Activated naive CD8-positive, alpha-beta T cell treated with anti-CD3 and anti-CD28 coated beads for 36 hours (primary cell): Measurements from ENCODE around the gene MICAL2. TPM values are rescaled to one million over a fixed set of nuclear protein-coding genes. Genes with fewer than 3 reads are reported as not detected.

Experiments
- DNase-seq: peaks from one replicate; pipeline ENCODE4 v3.0.0; 2021
- H3K27ac Mint-ChIP-seq: one replicate; pipeline ENCODE4 v1.8.0; 2022; ENCODE audit warnings: mild to moderate bottlenecking, moderate library complexity, mixed read lengths
- H3K27me3 Mint-ChIP-seq: one replicate; pipeline ENCODE4 v1.8.0; 2022; ENCODE audit warnings: mild to moderate bottlenecking, mixed read lengths
- H3K36me3 Mint-ChIP-seq: one replicate; pipeline ENCODE4 v1.8.0; 2021; ENCODE audit warnings: mild to moderate bottlenecking, mixed read lengths
- H3K4me1 Mint-ChIP-seq: one replicate; pipeline ENCODE4 v1.8.0; 2021; ENCODE audit warnings: mixed read lengths
- H3K4me3 Mint-ChIP-seq: one replicate; pipeline ENCODE4 v1.8.0; 2022; ENCODE audit warnings: mild to moderate bottlenecking, moderate library complexity, mixed read lengths
- H3K9me3 Mint-ChIP-seq: one replicate; pipeline ENCODE4 v1.8.0; 2022; ENCODE audit warnings: mixed read lengths
- total RNA-seq, 2 experiments: library from RNA; stranded (reverse); gene quantifications; one replicate each; pipeline ENCODE4 v1.2.3, GENCODE V29; 2021

MICAL2 gene
- total RNA-seq, 2 experiments from 2014 or later, result 54.4 to 59.7 TPM

DNA sequence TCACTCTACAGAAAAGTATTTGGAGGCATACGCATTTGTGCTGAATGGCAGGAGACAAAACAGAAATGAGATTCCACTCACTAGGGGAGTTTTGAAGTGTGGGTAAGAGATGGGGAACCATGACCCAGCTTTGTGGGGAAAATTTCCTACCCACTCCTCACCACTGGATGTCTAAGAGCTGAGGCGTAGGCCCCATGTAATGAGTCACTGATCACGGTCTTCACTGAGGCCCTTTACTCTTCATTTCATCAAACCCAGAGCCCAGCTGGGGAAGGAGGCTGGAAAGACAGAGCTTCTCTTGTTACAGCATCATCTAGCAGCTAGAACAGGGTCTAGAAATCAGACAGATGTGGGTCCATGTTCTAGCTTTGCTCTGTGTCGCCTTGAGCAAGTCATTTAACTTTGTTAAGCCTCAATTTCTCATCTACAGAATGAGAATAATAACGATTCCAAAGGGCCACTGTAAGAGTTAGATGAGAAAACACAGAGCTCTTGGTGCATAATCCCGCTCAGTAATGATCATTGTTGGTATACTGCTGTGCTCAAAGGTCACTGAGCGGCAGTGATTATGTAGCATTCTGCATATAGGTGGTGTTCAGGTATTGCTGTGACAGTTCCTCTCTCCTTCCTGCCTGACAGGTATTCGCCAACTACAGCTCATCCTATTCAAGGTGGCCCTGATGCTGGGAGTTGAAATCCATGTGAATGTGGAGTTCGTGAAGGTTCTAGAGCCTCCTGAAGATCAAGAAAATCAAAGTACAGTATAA lies 97.2 kb downstream of the MICAL2 start:
- Mint-ChIP-seq H3K36me3 (peaks cover 64% of the 10 kb centered on the region), H3K4me1 (peaks cover 28% of the 10 kb centered on the region), H3K9me3 (peaks cover 4% of the 10 kb centered on the region), H3K4me3 (no peak overlapping the region), H3K27ac (peak overlapping the region; percentile 70), H3K27me3 (no peaks in the 10 kb centered on the region)
- DNase-seq, result peak; percentile 53

DNA sequence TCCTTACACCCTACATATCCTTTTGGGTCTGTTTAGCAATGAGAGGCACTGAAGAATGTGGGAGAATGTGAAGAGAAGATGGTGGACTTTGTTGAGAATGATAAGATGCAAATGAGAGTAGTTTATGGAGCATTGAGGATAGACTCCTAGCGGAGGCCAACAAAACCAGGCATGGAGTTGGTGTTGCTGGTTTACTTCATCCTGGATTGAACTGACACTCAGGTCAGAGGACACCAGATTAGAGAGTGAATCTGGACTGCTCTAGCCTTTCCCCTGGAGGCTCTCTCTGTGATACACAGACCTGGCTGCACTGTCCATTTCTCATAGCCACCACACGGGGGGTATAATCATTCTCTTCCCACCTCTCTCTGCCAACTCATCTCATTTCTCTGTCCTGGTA lies 98.7 kb downstream of the MICAL2 start:
- H3K4me1 Mint-ChIP-seq, result peaks cover 28% of the 10 kb centered on the region
- peaks cover 56% of the 10 kb centered on the region for H3K36me3 Mint-ChIP-seq
- H3K9me3 Mint-ChIP-seq, result no peaks in the 10 kb centered on the region

DNA sequence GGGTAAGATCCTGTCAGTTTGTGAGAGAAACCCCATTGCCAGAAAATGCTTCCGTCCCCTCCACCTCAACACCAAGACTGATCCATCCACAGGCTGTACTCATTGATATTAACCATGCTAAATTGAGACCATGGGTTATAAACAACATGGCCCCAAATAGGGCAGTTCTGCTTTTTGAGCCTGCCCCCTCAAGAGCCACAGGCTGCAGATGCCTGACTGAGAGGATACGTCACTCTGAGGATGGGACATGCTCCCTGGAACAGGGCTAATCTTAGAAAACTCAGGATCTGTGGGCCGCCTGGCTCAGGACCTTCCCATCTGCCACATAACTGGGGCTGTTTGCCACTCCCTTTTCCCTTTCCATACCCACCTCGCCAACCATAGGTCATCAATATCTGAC lies 99.8 kb downstream of the MICAL2 start:
- H3K27ac Mint-ChIP-seq, result no peak overlapping the region
- no peak for DNase-seq
- H3K36me3 Mint-ChIP-seq, result peaks cover 50% of the 10 kb centered on the region
- H3K4me1 Mint-ChIP-seq, result peaks cover 33% of the 10 kb centered on the region
- H3K9me3 Mint-ChIP-seq, result no peaks in the 10 kb centered on the region
- H3K4me3 Mint-ChIP-seq, result no peak overlapping the region
- no peaks in the 10 kb centered on the region for H3K27me3 Mint-ChIP-seq

More for the DNA sequence above, 98.7 kb downstream of the MICAL2 start:
- Mint-ChIP-seq H3K27ac (no peak overlapping the region), H3K27me3 (no peaks in the 10 kb centered on the region), H3K4me3 (no peak overlapping the region)
- no peak for DNase-seq

DNA sequence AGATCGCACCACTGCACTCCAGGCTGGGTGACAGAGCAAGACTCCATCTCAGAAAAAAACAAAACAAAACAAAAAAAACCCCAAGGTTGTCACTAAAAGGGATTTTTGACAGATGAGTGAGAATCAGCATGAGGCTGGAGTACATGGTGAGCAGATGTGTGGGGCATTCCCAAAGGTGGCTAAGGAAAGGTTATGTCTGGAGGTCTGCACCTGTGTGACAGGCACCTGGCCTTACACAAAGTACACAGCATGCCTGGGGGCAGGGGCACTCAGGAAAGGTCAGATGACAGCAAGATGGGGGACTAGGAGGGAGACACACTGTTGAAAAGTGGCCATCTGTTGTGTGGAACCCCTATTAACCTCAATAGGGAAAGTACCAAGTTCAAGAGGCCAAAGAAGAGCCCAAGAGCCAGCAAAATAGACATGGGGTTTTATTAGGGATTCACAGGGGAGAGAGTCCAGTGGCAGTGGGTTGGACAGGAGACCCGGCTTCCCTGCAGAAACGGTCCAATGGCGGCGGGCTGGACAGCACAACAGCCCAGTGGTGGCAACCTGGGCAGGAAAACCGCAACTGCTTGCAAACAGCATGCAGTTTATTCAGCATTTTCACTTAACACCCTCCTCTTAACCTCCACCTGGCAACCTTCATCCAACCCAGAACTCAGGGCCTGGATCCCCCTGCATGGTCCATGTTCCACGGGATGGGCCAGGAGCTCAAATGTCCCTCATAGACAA lies 101.1 kb downstream of the MICAL2 start:
- H3K27ac Mint-ChIP-seq, result no peak overlapping the region
- H3K4me3 Mint-ChIP-seq, result no peak overlapping the region
- no peak for DNase-seq
- H3K4me1 Mint-ChIP-seq, result peaks cover 35% of the 10 kb centered on the region
- no peaks in the 10 kb centered on the region for H3K9me3 Mint-ChIP-seq
- H3K36me3 Mint-ChIP-seq, result peaks cover 49% of the 10 kb centered on the region
- H3K27me3 Mint-ChIP-seq, result no peaks in the 10 kb centered on the region

DNA sequence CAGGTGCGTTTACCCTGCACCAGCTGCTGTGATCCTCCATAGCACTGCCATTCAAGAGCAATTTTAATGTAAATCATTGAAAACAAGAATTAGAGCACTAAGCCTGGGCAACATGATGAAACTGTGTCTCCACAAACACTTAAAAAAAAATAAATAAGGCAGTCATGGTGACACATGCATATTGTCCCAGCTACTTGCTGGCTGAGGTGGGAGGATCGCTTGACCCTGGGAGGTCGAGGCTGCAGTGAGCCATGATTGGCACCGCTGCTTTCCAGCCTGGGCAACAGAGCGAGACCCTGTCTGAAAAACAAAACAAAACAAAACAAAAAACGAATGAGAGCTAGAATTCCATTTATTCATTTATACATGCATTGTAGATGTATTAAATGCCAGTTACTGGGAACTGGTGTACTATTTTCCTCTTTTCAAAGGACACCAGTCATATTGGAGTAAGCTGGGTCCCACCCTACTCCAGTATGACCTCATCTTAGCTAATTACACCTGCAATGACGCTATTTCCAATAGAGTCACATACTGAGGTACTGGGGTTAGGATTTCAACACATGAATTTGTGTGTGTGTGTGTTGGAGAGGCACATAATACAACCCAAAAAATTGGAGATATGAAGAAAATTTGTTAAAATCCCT lies 101.9 kb downstream of the MICAL2 start:
- DNase-seq, result no peak
- H3K27ac Mint-ChIP-seq, result no peak overlapping the region
- no peaks in the 10 kb centered on the region for H3K27me3 Mint-ChIP-seq
- peaks cover 42% of the 10 kb centered on the region for H3K36me3 Mint-ChIP-seq
- peaks cover 32% of the 10 kb centered on the region for H3K4me1 Mint-ChIP-seq
- no peak overlapping the region for H3K4me3 Mint-ChIP-seq
- no peaks in the 10 kb centered on the region for H3K9me3 Mint-ChIP-seq

DNA sequence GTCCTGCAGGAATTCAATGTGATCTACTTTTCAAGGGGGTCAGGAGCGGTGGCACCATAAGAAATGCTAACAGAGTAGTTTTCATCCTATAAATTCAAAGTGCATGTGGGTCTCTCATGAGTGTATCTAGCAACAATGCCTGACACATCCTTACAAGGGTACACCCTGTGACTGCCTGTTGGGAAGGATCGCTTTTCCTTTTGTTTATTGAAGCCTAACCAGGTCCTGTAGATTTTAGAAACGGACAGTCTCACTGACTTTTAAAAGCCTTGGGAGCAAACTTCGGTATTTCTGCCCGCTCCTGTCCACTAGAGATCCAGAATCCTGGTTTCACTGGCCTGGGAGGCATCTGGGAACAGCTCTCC lies 102.4 kb downstream of the MICAL2 start:
- no peaks in the 10 kb centered on the region for H3K9me3 Mint-ChIP-seq
- H3K36me3 Mint-ChIP-seq, result peaks cover 42% of the 10 kb centered on the region

DNA sequence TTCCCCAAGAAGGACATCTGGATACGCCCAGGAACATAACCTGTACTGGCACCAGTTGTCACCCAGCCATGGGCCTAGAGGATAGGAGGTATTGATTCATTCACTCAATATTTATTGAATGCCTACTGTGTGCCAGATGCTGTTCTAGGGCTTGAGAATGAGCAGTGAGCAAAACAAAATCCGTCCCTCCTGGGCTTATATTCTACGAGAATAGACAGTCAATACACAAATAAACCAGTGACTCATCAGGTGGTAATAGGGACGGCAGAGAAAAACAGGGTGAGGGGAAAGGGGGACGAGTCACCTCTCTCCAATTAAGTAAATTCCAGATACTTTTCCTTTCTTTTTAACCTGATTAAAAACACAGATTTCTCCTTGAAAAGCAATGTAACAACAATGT lies 103.5 kb downstream of the MICAL2 start:
- DNase-seq, result no peak
- Mint-ChIP-seq H3K4me3 (no peak overlapping the region), H3K36me3 (peaks cover 40% of the 10 kb centered on the region), H3K27me3 (no peaks in the 10 kb centered on the region), H3K9me3 (no peaks in the 10 kb centered on the region), H3K4me1 (peaks cover 24% of the 10 kb centered on the region), H3K27ac (no peak overlapping the region)

More for the DNA sequence above, 102.4 kb downstream of the MICAL2 start:
- no peak for DNase-seq
- H3K4me1 Mint-ChIP-seq, result peaks cover 27% of the 10 kb centered on the region
- no peaks in the 10 kb centered on the region for H3K27me3 Mint-ChIP-seq
- no peak overlapping the region for H3K27ac Mint-ChIP-seq
- H3K4me3 Mint-ChIP-seq, result no peak overlapping the region

DNA sequence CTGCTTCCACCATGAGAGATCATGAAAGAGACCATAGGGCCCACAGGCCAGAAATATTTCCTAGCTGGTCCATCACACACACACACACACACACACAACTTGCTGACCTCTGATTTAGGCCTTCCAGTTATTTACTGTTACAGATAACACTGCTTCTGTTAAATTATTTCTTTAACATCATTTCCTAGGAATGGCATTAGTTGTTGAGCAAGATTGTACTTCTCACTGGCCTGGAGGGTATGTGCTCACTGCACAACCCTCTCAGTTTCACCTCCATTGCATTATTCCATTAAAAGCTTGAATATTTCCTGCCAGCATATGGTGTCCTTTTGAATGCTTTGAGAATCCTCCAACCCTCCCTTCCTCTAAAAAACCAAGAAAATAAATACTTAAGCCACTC lies 104.4 kb downstream of the MICAL2 start:
- H3K9me3 Mint-ChIP-seq, result no peaks in the 10 kb centered on the region
- peaks cover 32% of the 10 kb centered on the region for H3K36me3 Mint-ChIP-seq
- no peak overlapping the region for H3K27ac Mint-ChIP-seq
- no peak overlapping the region for H3K4me3 Mint-ChIP-seq
- H3K4me1 Mint-ChIP-seq, result peaks cover 22% of the 10 kb centered on the region
- no peaks in the 10 kb centered on the region for H3K27me3 Mint-ChIP-seq
- DNase-seq, result no peak

DNA sequence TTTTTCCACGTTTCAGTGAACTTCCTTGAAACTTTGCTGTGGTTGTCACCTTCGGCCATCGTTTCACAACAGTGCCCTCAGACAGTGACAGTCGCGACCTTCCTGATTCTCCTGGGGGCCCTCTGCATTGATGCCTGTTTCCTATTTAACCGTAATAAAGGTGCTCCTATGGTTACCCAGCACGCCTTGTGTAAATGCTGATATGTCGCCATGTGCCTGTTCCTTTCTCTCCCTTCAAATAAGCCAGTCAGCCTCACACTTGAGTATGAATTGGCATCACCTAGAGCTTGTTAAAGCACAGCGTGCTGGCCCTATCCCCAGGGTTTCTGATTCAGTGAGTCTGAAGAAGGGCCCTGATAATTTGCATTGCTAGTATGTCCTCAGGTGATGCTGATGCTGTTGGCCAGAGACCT lies 104.8 kb downstream of the MICAL2 start:
- H3K9me3 Mint-ChIP-seq, result no peaks in the 10 kb centered on the region
- DNase-seq, result no peak
- H3K36me3 Mint-ChIP-seq, result peaks cover 31% of the 10 kb centered on the region
- no peaks in the 10 kb centered on the region for H3K27me3 Mint-ChIP-seq
- H3K27ac Mint-ChIP-seq, result no peak overlapping the region
- H3K4me1 Mint-ChIP-seq, result peaks cover 22% of the 10 kb centered on the region
- H3K4me3 Mint-ChIP-seq, result no peak overlapping the region

DNA sequence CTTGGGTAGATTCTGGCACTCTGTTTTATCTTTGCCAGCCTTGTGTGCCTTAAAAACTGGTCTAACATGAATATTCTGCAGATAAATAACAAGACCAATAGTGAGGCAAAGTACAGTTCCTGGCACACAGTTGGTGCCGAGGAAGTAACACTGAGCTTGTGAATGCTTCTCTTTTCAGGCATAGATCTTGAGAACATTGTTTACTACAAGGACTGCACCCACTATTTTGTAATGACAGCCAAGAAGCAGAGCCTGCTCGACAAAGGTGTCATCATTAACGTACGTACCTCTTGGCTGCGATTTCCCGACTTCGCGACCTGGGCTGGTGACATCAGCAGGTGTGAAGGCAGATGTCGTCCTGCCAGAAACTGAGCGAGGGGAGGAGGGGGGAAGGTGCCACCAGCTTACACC lies 105.7 kb downstream of the MICAL2 start:
- Mint-ChIP-seq H3K4me1 (peaks cover 24% of the 10 kb centered on the region), H3K27me3 (no peaks in the 10 kb centered on the region), H3K36me3 (peaks cover 26% of the 10 kb centered on the region), H3K9me3 (no peaks in the 10 kb centered on the region), H3K4me3 (no peak overlapping the region), H3K27ac (no peak overlapping the region)
- DNase-seq, result no peak

DNA sequence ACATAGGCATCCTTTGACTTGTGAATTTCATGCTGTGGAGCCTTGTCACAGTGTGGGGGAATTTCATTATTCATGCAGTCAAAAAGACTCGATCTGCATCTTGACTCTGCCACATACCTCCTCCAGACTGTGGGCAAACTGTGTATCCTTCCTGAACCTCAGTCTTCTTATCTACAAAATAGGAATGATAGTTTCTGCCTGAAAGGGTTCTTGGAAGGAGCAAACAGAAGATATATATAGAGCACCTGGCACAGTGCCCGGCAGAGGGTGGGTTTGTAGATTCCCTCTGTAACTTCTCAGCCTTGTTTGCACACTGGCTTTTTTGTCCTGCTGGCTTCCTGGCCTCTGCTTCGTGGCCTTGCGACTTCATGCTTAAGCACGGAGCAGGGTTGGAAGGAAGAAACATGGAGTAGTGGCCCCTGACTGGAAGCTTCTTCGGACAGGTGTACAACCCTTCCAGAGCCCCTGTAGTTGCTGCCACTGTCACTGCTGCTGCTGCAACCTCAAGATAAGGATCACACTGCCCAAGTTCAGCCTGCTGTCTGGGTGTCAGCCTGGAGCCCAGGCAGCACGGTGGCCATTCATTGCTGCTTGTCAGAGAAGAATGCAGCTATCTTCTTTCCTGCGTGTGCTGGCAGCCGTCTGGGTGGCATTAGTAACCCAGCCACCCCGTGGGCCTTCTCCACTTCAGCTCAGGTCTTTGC lies 106.4 kb downstream of the MICAL2 start:
- Mint-ChIP-seq H3K4me1 (peaks cover 29% of the 10 kb centered on the region), H3K9me3 (no peaks in the 10 kb centered on the region), H3K36me3 (peaks cover 24% of the 10 kb centered on the region), H3K4me3 (no peak overlapping the region), H3K27ac (no peak overlapping the region), H3K27me3 (no peaks in the 10 kb centered on the region)
- DNase-seq, result no peak

DNA sequence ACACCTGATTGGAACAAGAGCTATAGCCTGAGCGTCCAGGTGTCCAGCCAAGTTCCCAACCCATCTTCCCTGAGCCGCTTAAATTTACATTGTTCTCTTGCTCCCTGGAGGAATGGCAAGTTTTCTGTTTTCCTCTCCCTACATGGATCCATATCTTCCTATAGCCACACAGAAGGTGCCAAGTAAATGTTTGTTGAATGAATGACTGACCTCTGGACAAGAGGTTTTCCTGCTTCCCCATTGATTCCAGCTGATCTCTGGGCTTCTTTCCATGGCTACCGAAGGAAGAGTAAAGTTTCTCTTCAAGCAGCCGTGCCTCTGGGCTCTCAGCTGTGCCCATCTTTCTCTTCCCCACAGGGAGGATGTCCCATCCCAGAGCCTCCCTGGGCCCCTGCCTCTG lies 107.5 kb downstream of the MICAL2 start:
- H3K27me3 Mint-ChIP-seq, result no peaks in the 10 kb centered on the region
- H3K9me3 Mint-ChIP-seq, result no peaks in the 10 kb centered on the region
- H3K4me1 Mint-ChIP-seq, result peaks cover 36% of the 10 kb centered on the region
- no peak overlapping the region for H3K4me3 Mint-ChIP-seq
- DNase-seq, result no peak
- no peak overlapping the region for H3K27ac Mint-ChIP-seq
- H3K36me3 Mint-ChIP-seq, result peaks cover 28% of the 10 kb centered on the region

DNA sequence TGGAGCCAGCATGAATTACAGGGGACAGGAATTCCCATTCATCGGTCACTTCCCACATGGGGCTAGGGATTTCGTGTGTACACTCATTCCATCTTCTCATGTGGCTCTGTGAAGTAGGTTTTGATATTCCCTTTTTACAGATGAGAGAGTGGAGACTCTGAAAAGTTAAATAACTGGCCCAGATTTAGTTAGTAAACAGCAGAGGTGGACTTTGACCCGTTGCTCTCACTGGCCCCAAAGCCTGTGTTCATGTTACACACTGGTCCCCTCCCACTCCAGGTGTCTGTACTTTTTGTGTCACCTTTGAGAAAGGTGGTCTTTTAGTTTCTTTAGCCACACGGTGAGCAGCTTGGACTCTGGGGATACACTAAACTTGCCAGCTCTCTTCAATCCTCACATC lies 108.5 kb downstream of the MICAL2 start:
- Mint-ChIP-seq H3K4me1 (peaks cover 47% of the 10 kb centered on the region), H3K4me3 (no peak overlapping the region), H3K9me3 (no peaks in the 10 kb centered on the region), H3K27ac (no peak overlapping the region), H3K36me3 (peaks cover 35% of the 10 kb centered on the region), H3K27me3 (no peaks in the 10 kb centered on the region)
- no peak for DNase-seq

DNA sequence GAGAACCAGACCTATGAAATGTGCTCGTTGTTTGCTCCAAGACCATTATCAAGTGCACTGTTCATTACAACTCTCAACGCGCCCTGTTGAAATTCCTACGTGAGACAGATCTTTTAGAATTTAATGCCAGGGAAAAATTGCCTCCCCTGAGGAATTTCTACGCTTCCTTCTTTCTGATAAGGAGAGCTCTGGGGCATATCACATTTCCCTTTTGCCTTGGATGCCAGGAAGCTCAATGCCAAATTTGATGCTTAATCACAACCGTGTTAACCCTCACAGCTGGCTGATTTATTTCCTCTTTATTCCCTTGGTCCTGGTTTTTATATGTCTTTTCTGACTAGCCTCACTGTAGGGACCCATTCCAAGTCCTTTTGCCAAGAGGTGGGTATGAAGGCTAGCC lies 109.4 kb downstream of the MICAL2 start:
- no peak for DNase-seq
- Mint-ChIP-seq H3K4me1 (peaks cover 54% of the 10 kb centered on the region), H3K4me3 (no peak overlapping the region), H3K36me3 (peaks cover 44% of the 10 kb centered on the region), H3K27ac (no peak overlapping the region), H3K9me3 (no peaks in the 10 kb centered on the region), H3K27me3 (no peaks in the 10 kb centered on the region)

DNA sequence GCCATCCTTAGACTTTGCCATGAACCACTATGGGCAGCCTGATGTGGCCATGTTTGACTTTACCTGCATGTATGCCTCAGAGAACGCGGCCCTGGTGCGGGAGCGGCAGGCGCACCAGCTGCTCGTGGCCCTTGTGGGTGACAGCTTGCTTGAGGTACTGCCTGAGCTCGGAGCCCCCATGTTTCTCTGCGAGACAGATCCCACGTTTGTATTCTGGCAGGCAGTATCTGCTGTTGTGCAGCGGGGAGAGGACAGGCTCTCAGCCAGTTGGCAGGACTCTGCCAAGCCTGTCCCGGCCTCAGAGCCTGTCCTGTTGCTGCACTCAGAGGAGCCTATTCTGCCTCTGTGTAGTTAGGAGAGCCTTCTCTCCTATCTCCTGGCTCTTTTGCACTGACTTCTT lies 109.9 kb downstream of the MICAL2 start:
- H3K4me1 Mint-ChIP-seq, result peaks cover 53% of the 10 kb centered on the region
- H3K9me3 Mint-ChIP-seq, result no peaks in the 10 kb centered on the region
- no peak overlapping the region for H3K27ac Mint-ChIP-seq
- no peak overlapping the region for H3K4me3 Mint-ChIP-seq
- H3K27me3 Mint-ChIP-seq, result no peaks in the 10 kb centered on the region
- peaks cover 40% of the 10 kb centered on the region for H3K36me3 Mint-ChIP-seq
- no peak for DNase-seq
